Stimulated activated CD8-positive, alpha-beta memory T cell treated with anti-CD3 and anti-CD28 coated beads, Interleukin-15, amount 100 ng/mL, for 48 hours (primary cell): ENCODE results near the gene MYEOV.

Experiments
- DNase-seq, 2 donors: peaks; one replicate each; pipeline ENCODE4 v3.0.0-alpha.2; 2020; ENCODE audit warnings: low read depth in 2 of 2

MYEOV gene

GRCh38 chr11:69286374-69287371 lies 7.3 kb upstream of the MYEOV start:
- DNase-seq, result no peak

GRCh38 chr11:69287968-69288882 lies 5.7 kb upstream of the MYEOV start:
- no peak for DNase-seq

- DNase-seq, result no peak
These were observed 5.1 kb upstream of the MYEOV start for GRCh38 chr11:69288883-69289242.

- DNase-seq, result no peak
These were observed 3.1 kb upstream of the MYEOV start for GRCh38 chr11:69290806-69291205.

GRCh38 chr11:69291459-69292110 lies 2.4 kb upstream of the MYEOV start:
- no peak for DNase-seq

- no peak for DNase-seq
These were observed 1.7 kb upstream of the MYEOV start for GRCh38 chr11:69292221-69292648.

- DNase-seq, result no peak
These were observed 868 bp upstream of the MYEOV start for GRCh38 chr11:69293087-69293486.

- DNase-seq, result no peak
These were observed 670 bp downstream of the MYEOV start for GRCh38 chr11:69294571-69295078.

- no peak for DNase-seq
These were observed 1.4 kb downstream of the MYEOV start for GRCh38 chr11:69295079-69295994.

GRCh38 chr11:69295995-69296889 lies 2.3 kb downstream of the MYEOV start:
- DNase-seq, result no peak

- peak; percentile 86 to 88 for DNase-seq
These were observed 3.2 kb downstream of the MYEOV start for GRCh38 chr11:69296890-69297786.

GRCh38 chr11:69297787-69298266 lies 3.9 kb downstream of the MYEOV start:
- DNase-seq, result no peak

- DNase-seq, result no peak
These were observed 4.5 kb downstream of the MYEOV start for GRCh38 chr11:69298267-69299022.

GRCh38 chr11:69299023-69299461 lies 5.1 kb downstream of the MYEOV start:
- DNase-seq, result no peak

- no peak for DNase-seq
These were observed 5.6 kb downstream of the MYEOV start for GRCh38 chr11:69299572-69299971.

GRCh38 chr11:69300120-69301060 lies 6.4 kb downstream of the MYEOV start:
- no peak for DNase-seq
